Measurements from ENCODE around the gene CFAP210.
"Not testable (repeated sequence)": the region's sequence is repeated elsewhere in the genome, so short reads cannot be mapped to it uniquely, and the experiment has no call there.

Gene CFAP210

DNA sequence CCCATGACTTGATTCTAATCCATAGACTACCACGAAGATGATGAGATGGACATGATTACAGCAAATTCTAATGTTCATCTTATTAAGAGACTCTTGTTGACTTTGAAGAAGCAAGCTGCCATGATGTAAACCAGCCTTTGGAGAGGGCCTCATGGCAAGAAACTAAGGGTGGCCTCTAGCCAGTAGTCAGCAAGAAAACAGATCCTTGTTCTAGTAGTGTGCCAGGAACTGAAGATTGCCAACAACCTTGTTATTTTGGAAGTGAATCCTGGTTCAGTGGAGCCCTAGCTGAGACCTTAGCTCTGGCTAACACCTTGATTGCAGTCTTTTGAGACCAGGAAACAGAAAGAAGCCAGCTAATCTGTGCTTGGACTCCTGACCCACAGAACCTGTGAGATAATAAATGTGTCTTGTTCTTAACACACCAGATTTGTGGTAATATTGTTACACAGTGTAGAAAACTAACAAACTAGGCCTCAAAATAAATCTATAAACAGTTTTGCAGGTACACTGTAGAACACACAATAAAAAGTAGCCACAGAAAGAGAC is 10.0 kb upstream of the CFAP210 start:
- TF ChIP-seq, protein P1, sequence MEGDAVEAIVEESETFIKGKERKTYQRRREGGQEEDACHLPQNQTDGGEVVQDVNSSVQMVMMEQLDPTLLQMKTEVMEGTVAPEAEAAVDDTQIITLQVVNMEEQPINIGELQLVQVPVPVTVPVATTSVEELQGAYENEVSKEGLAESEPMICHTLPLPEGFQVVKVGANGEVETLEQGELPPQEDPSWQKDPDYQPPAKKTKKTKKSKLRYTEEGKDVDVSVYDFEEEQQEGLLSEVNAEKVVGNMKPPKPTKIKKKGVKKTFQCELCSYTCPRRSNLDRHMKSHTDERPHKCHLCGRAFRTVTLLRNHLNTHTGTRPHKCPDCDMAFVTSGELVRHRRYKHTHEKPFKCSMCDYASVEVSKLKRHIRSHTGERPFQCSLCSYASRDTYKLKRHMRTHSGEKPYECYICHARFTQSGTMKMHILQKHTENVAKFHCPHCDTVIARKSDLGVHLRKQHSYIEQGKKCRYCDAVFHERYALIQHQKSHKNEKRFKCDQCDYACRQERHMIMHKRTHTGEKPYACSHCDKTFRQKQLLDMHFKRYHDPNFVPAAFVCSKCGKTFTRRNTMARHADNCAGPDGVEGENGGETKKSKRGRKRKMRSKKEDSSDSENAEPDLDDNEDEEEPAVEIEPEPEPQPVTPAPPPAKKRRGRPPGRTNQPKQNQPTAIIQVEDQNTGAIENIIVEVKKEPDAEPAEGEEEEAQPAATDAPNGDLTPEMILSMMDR (IDR thresholded peaks at IDR 0.05; ENCODE audit: borderline replicate concordance, insufficient read depth, low read depth, low read length), result no peak
- H3K4me3 ChIP-seq (ENCODE audit: low read depth, low read length), result no peak overlapping the region

DNA sequence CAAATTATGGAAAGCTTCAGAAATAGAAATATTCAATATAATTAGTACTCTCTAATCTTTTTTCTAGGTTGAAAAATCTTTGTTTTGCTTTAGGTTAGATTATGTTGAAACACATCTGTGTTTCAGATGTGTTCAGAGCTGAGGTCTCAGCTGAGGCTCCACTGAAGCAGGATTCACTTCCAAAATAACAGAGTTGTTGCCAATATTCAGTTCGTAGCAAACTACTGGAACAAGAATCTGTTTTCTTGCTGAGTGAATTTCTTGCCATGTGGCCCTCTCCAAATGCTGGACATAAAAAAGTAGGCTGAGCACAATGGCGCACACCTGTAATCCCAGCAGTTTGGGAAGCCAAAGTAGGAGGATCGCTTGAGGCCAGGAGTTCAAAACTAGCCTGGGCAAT is 8.8 kb upstream of the CFAP210 start:
- TF ChIP-seq, protein P1 (IDR thresholded peaks at IDR 0.05; ENCODE audit: borderline replicate concordance, insufficient read depth, low read depth, low read length), result no peak
- H3K4me3 ChIP-seq (ENCODE audit: low read depth, low read length), result no peak overlapping the region

DNA sequence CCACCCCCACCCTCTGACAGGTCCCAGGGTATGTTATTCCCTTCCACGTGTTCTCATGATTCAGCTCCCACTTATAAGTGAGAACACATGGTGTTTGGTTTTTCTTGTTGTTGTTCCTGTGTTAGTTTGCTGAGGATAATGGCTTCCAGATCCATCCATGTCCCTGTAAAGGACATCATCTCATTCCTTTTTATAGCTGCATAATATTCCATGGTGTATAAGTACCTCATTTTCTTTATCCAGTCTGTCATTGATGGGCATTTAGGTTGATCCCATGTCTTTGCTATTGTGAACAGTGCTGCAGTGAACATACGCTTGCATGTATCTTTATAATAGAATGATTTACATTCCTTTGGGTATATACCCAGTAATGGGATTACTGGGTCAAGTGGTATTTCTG is 5.0 kb upstream of the CFAP210 start:
- H3K4me3 ChIP-seq (ENCODE audit: low read depth, low read length), result not testable (repeated sequence)

DNA sequence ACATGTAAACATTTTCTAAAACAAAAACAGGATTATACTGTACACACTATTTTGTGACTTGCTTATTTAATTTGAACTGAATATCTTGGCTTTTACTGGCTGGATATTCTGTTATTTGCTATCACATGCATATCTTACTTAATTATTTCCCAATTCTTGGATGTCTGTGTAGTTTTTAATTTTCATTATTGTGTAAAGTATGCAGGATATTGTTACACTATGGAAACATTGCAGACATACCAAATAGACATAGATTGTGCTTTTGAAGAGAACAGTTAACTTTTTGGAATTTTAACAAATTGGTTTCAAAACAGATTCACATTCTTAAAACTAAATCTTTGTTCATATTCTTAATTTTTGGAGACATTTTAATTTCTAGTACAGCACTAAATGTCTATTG is 2.2 kb upstream of the CFAP210 start:
- TF ChIP-seq, protein P1 (IDR thresholded peaks at IDR 0.05; ENCODE audit: borderline replicate concordance, insufficient read depth, low read depth, low read length), result no peak
- no peak overlapping the region for H3K4me3 ChIP-seq (ENCODE audit: low read depth, low read length)

DNA sequence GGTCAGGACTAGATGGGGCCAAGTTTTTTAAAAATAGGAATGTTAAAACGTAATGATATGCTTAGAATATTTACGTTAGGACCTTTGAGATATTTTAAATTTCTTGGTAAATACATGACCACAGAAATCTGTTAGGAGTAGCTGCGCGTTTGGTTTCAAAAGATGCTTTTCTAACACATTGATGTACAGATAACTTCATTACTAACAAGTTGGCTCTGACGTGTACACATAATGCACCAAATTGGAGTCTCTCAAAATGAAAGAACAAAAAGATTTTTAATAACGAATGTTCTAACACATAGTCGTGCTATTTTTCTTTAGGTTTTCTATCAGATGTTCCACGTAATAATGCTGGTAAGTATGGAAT is 672 bp upstream of the CFAP210 start:
- TF ChIP-seq, protein P1 (IDR thresholded peaks at IDR 0.05; ENCODE audit: borderline replicate concordance, insufficient read depth, low read depth, low read length), result no peak
- H3K4me3 ChIP-seq (ENCODE audit: low read depth, low read length), result peak overlapping the region; percentile 69

DNA sequence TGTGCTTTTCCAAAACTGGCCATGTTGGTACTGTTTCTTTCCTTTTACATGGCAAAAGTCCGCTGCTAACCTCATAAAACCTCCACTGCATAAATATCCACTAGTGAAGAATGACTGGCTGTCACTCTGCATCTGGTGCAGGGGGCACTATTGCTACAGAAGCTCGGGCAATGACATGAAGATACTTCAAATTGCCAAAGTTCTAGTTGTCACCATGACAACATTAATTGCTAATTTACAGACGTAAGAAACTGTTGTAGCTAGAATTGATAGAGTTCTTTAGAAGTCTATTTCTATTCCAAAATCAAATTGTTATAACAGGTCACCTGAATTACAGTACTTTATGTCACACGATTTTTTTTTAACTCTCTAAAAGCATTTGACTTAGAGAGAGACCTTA is 845 bp downstream of the CFAP210 start:
- H3K4me3 ChIP-seq (ENCODE audit: low read depth, low read length), result no peak overlapping the region
- TF ChIP-seq, protein P1 (IDR thresholded peaks at IDR 0.05; ENCODE audit: borderline replicate concordance, insufficient read depth, low read depth, low read length), result no peak

DNA sequence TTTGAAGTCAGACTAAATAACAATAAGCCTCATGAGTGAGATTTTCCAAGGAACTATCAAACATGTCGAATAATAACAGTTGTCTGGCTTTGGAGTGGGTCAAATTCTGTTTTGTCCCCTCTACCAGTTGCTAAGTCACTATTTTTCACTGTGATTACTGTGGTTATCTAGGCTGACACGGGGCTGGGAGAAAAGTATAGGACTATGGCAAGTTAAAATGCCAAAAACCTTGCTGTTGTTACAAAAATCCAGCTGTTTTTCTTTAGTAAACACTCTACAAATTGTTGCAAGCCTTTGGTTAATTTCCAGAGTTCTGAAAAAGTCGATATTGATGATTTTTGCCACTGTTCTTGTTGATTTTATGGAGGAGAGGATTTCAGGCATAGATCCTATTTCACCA is 1.5 kb downstream of the CFAP210 start:
- TF ChIP-seq, protein P1 (IDR thresholded peaks at IDR 0.05; ENCODE audit: borderline replicate concordance, insufficient read depth, low read depth, low read length), result no peak
- H3K4me3 ChIP-seq (ENCODE audit: low read depth, low read length), result no peak overlapping the region

DNA sequence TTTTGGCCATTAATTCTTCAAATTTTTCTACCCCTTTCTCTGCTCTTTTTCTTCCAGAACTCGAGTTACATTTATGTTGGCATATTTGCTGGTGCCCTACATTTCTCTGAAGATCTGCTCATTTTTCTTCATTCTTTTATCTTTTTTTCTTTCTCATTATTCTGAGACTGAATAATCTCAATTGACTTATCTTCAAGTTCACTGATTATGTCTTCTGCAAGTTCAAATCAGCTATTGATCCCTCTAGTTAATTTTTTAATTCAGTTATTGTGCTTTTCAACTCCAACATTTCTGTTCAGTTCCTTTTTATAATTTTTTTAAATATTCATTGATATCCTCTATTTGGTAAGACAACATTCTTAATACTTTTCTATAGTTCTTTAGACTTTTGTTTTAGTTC is 3.2 kb downstream of the CFAP210 start:
- no peak overlapping the region for H3K4me3 ChIP-seq (ENCODE audit: low read depth, low read length)
- TF ChIP-seq, protein P1 (IDR thresholded peaks at IDR 0.05; ENCODE audit: borderline replicate concordance, insufficient read depth, low read depth, low read length), result no peak

DNA sequence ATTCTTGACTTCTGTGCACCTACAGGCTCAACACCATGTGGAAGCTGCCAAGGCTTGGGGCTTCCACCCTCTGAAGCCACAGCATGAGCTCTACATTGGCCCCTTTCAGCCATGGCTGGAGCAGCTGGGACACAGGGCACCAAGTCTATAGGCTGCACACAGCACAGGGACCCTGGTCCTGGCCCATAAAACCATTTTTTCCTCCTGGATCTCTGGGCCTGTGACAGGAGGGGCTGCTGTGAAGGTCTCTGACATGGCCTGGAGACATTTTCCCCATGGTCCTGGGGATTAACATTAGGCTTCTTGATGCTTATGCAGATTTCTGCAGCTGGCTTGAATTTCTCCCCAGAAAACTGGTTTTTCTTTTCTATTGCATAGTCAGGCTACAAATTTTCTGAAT is 6.3 kb downstream of the CFAP210 start:
- not testable (repeated sequence) for H3K4me3 ChIP-seq (ENCODE audit: low read depth, low read length)

DNA sequence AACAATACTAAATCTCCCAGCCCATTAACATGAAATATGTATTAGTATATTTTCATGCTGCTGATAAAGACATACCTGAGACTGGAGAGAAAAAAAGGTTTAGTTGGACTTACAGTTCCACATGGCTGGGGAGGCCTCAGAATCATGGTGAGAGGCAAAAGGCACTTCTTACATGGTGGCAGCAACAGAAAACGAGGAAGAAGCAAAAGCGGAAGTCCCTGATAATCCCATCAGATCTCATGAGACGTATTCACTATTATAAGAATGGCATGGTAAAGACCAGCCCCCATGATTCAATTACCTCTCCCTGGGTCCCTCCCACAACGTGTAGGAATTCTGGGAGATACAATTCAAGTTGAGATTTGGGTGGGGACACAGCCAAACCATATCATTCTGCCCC is 7.4 kb downstream of the CFAP210 start:
- H3K4me3 ChIP-seq (ENCODE audit: low read depth, low read length), result not testable (repeated sequence)

DNA sequence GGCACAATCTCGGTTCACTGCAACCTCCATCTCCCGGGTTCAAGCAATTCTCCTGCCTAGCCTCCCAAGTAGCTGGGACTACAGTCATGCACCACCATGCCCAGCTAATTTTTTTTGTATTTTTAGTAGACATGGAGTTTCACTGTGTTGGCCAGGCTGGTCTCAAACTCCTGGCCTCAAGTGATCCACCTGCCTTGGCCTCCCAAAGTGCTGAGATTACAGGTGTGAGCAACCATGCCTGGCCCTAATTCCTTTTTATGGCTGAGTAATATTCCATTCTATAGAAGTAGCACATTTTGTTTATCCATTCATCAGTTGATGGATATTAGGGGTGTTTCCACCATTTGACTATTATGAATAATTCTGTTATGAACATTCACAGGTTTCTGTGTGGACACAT is 9.5 kb downstream of the CFAP210 start:
- not testable (repeated sequence) for H3K4me3 ChIP-seq (ENCODE audit: low read depth, low read length)
